H1 (cell line): ENCODE measurements around the gene CPO. TPM values are rescaled to one million over a fixed set of nuclear protein-coding genes. Genes with fewer than 3 reads are reported as not detected.

Experiments
- EGR1 ChIP-seq: IDR thresholded peaks from 2 replicates; pipeline ENCODE4 v1.6.1; 2011; ENCODE audit warnings: low read depth, low read length, borderline replicate concordance
- NRF1 ChIP-seq: IDR thresholded peaks from 2 replicates; pipeline ENCODE4 v1.6.1; 2011; ENCODE audit warnings: mild to moderate bottlenecking, low read depth, low read length, improper control_type of control experiment
- RXRA ChIP-seq: IDR thresholded peaks from 2 replicates; pipeline ENCODE4 v1.6.1; 2011; ENCODE audit warnings: low read depth, mild to moderate bottlenecking, low read length, moderate library complexity; ENCODE audit not compliant: insufficient read depth
- polyA plus RNA-seq, 7 experiments: library from polyadenylated mRNA; depleted of rRNA in 3 of 7; stranded (reverse) in 5 of 7; unstranded in 2 of 7; fragments of >200 nt in 5 of 7; fragments of 200-250 nt in 2 of 7; gene quantifications; 1 replicate in 5 of 7; 2 replicates in 1 of 7; 4 replicates in 1 of 7; pipeline versions ENCODE4 v1.2.1 to v1.2.3, GENCODE V29; 2011 to 2013; ENCODE audit warnings: missing spikeins in 2 of 7, mixed read lengths in 2 of 7
- total RNA-seq: library from RNA; stranded (reverse); fragmentation: NEBNext Ultra II Directional; extraction: Animal tissue kit (Norgen Biotek cat#: 25700); gene quantifications from 2 replicates; pipeline ENCODE4 v1.2.1, GENCODE V29; 2021

Gene CPO
- total and polyA plus RNA-seq, 2 of the 8 experiments (the other 6 are each of a cell fraction or from before 2014, with no cell fraction given) = 1.3 TPM

GRCh38 chr2:206920310-206920709 is 19.0 kb upstream of the CPO start (continued):
- TF ChIP-seq RXRA = no peak
- TF ChIP-seq NRF1 = no peak
- TF ChIP-seq EGR1 = no peak
- TF ChIP-seq, all 59 proteins: peak for 4
